ENCODE measurements around the gene TBC1D4.
A peak's percentile ranks its signal among the peaks of the same experiment; 100 is the strongest.

Gene TBC1D4

GRCh38 chr13:75416327-75417011, 65.5 kb downstream of the TBC1D4 start:
- no peak for DNase-seq

GRCh38 chr13:75415694-75416093, 66.3 kb downstream of the TBC1D4 start:
- DNase-seq, result no peak

- no peak for DNase-seq
Measured at GRCh38 chr13:75415171-75415570, 66.8 kb downstream of the TBC1D4 start.

GRCh38 chr13:75414036-75414827, 67.7 kb downstream of the TBC1D4 start:
- DNase-seq, result no peak

- no peak for DNase-seq
Measured at GRCh38 chr13:75411924-75412537, 69.9 kb downstream of the TBC1D4 start.

GRCh38 chr13:75410207-75410606, 71.8 kb downstream of the TBC1D4 start:
- DNase-seq, result no peak

- no peak for DNase-seq
Measured at GRCh38 chr13:75407998-75408397, 74.0 kb downstream of the TBC1D4 start.

GRCh38 chr13:75407473-75407872, 74.5 kb downstream of the TBC1D4 start:
- no peak for DNase-seq

GRCh38 chr13:75405976-75406703, 75.8 kb downstream of the TBC1D4 start:
- DNase-seq, result no peak

- DNase-seq, result no peak
Measured at GRCh38 chr13:75404726-75405125, 77.2 kb downstream of the TBC1D4 start.

- no peak for DNase-seq
Measured at GRCh38 chr13:75402787-75403186, 79.2 kb downstream of the TBC1D4 start.

- DNase-seq, result no peak
Measured at GRCh38 chr13:75400775-75401174, 81.2 kb downstream of the TBC1D4 start.

GRCh38 chr13:75399879-75400217, 82.1 kb downstream of the TBC1D4 start:
- DNase-seq, result no peak

- no peak for DNase-seq
Measured at GRCh38 chr13:75399168-75399878, 82.6 kb downstream of the TBC1D4 start.

GRCh38 chr13:75398072-75398471, 83.9 kb downstream of the TBC1D4 start:
- no peak for DNase-seq

GRCh38 chr13:75395901-75396300, 86.1 kb downstream of the TBC1D4 start:
- DNase-seq, result no peak

- DNase-seq, result peak; percentile 29
Measured at GRCh38 chr13:75395066-75395465, 86.9 kb downstream of the TBC1D4 start.

- peak; percentile 11 for DNase-seq
Measured at GRCh38 chr13:75393839-75394520, 88.0 kb downstream of the TBC1D4 start.

- DNase-seq, result no peak
Measured at GRCh38 chr13:75391432-75392100, 90.4 kb downstream of the TBC1D4 start.

- DNase-seq, result no peak
Measured at GRCh38 chr13:75390229-75390628, 91.7 kb downstream of the TBC1D4 start.

GRCh38 chr13:75385708-75386083, 96.3 kb downstream of the TBC1D4 start:
- no peak for DNase-seq
